ENCODE measurements around the gene LINC00632.

DNA sequence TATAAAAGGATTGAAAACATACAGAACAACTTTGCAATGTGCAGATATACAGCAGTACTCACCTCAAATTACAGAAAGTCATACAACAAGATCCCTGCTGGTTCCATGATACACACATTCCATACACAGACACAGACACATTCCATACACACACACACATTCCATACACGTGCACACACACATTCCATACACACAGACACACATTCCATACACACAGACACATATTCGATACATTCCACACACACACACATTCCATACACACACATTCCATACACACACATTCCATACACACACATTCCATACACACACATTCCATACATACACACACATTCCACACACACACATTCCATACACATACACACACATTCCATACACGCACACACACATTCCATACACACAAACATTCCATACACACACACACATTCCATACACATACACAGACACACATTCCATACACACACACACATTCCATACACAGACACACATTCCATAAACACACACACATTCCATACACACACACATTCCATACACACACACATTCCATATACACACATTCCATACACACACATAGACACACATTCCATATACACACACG, 13.7 kb downstream of the LINC00632 start:
- TF ChIP-seq, protein P1, sequence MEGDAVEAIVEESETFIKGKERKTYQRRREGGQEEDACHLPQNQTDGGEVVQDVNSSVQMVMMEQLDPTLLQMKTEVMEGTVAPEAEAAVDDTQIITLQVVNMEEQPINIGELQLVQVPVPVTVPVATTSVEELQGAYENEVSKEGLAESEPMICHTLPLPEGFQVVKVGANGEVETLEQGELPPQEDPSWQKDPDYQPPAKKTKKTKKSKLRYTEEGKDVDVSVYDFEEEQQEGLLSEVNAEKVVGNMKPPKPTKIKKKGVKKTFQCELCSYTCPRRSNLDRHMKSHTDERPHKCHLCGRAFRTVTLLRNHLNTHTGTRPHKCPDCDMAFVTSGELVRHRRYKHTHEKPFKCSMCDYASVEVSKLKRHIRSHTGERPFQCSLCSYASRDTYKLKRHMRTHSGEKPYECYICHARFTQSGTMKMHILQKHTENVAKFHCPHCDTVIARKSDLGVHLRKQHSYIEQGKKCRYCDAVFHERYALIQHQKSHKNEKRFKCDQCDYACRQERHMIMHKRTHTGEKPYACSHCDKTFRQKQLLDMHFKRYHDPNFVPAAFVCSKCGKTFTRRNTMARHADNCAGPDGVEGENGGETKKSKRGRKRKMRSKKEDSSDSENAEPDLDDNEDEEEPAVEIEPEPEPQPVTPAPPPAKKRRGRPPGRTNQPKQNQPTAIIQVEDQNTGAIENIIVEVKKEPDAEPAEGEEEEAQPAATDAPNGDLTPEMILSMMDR (IDR thresholded peaks at IDR 0.05), result no peak
- TF ChIP-seq POLR2A (IDR thresholded peaks at IDR 0.05), result no peak
- no peak for TF ChIP-seq EP300 (IDR thresholded peaks at IDR 0.05)
